HG03342 (cell line): ENCODE results near the gene NCKAP5.
A peak's percentile ranks its signal among the peaks of the same experiment; 100 is the strongest.

ENCODE experiments used
- ATAC-seq: cut with Tn5 transposase; IDR thresholded peaks from one replicate; pipeline ENCODE4 v1.9.1; 2021; ENCODE audit warnings: mild to moderate bottlenecking, moderate library complexity; ENCODE audit not compliant: unreplicated experiment

NCKAP5 gene

DNA sequence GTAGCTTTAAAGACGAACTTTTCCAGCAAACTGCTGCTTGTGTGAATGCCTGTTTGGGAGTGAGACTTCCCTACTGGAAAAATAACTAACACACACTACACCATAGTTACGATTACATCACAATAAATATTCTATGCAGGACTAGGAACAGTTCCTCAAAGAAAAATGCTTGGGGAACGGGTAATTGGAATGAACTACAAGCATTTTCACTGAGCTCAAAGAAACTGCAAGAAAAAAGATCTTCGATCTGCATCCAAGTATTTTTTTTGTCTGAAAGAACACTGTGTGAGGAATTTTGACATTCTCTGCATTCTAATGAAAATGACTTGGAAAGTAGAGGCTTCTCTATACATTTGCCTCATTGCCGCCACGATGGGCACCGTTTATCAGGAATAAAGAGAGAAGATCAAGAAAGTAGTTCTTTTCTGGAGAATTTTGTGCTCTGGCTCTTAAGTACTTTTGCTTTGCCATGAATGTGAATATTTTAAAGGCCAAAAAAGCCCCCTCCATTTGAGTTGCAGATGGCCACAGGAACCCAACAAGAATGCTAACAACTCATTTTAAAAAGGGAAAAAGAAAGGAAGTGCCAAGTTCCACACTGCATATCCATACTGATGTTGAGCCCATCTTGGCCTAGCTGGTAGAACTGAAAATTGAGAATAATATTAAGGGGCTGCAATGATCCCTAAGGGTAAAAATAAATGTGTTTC, 911.8 kb downstream of the NCKAP5 start:
- no peak for ATAC-seq

DNA sequence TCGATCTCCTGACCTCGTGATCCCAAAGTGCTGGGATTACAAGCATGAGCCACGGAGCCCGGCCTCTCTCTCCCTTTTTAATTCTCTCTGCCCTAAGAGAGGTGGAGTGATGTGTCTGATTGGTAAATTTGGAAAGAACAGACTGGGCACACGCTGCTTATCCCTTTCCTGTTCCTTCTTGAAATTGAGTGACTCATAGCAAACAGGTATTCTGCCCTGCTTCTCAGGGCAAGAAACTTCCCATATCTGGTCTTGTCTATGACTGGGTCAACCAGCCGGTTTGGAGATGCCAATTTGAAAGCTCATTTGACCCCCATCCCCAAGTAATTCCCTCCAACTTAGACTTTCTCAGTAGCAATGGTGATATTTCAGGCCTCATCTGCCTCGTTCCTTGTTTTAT, 913.3 kb downstream of the NCKAP5 start:
- no peak for ATAC-seq

DNA sequence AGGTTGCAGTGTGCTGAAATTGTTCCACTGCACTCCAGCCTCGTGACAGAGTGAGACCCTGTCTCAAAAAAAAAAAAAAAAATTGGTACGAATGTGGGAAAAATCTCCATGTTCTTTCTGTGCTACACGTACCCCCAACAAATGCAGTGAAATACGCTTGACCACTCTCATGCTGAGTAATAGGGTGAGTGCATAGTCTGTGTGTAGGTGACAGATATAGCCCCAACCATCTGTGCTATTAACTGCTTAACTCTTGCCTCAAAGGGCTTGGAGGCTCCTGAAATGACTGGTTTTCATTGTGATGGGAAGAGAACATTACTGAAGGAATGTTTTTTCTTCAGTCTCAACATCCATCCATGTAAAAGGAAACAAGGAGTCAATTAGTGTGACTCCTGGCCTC, 913.9 kb downstream of the NCKAP5 start:
- no peak for ATAC-seq

DNA sequence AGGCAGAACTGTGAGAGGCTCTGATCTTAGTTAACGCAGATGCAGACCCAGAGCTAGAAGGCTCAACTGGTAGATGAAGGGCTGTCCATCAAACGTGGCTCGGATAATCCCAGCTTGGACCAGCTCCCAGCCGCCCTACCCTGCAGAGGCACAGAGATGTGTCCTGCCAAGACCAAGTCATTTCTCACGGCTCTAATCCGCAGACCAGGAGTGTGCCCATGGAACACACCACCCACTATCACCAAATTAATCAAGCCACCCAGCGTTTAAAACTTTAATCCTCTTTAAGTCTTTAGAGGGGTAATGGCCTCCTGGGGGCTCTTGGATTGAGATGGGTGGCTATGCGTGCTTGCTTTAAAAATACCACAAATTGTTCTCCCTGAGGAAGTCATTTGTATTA, 915.8 kb downstream of the NCKAP5 start:
- no peak for ATAC-seq

DNA sequence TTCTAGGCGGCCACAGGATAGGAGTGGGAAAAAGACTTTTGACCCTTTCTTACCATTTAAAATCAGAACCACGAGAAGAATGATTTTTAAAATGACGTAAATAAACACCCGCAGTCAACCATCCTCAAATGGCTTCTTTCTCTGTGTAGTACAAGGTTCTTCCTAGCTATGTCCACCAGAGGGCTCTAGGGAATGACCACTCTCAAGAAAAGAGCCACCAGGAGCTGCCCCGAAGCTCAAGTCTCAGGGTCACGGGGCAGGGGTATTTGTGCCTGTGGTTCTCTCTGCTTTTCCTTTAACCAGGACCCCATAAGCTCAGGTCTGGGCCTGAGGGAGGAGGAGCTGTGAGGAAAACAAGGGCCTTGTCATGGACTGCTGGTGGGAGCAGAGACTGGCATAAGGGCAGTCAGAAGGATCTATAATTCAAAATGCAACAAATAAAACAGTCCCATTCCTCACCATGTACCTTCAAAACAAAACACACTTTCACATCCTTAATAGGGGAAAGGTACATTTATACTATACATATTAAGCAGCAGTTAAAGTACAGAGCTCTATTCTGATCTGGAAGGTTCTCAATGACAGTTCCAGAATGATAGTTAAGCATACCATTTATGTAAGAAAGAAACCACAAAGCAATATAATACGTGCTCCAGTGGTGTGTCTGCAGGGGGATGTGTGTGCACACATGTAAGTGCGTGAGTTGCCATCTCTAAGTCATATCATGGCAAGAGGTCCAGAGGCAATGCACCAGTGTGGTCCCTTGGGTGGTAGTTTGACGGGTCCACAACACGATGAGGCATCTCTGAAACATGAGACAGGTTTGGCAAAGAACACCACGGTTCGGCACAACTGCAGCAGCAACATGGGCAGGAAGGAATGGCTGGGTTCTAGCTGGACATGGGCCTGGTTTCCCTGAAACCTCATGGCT, 916.9 kb downstream of the NCKAP5 start:
- ATAC-seq: no peak

DNA sequence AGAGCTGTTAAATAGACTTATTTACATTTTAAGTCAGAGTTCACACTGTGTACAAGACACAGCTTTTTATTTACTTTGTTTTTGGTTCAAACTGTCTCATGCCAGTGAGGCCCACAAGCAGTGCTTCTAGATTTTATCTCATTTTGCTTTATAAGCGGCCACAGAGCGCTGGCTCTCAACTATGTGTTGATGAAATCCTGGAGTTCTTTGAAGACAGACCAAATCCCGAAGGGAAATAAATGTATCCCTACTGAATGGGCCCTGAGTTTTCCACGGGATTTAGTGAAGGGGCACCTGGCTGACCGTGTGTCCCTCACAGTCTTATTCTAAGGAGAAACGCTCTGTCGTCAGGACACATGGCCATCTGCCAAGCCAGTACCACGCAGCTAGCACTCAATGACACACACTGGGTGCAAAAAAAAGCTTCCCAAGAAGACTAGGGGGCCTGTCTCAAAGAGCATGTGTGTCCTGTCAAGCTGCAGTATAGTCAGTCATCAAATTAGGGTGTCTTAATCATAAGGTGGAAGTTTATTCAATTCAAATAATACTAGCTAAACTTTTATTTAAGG, 921.6 kb downstream of the NCKAP5 start:
- ATAC-seq: no peak

DNA sequence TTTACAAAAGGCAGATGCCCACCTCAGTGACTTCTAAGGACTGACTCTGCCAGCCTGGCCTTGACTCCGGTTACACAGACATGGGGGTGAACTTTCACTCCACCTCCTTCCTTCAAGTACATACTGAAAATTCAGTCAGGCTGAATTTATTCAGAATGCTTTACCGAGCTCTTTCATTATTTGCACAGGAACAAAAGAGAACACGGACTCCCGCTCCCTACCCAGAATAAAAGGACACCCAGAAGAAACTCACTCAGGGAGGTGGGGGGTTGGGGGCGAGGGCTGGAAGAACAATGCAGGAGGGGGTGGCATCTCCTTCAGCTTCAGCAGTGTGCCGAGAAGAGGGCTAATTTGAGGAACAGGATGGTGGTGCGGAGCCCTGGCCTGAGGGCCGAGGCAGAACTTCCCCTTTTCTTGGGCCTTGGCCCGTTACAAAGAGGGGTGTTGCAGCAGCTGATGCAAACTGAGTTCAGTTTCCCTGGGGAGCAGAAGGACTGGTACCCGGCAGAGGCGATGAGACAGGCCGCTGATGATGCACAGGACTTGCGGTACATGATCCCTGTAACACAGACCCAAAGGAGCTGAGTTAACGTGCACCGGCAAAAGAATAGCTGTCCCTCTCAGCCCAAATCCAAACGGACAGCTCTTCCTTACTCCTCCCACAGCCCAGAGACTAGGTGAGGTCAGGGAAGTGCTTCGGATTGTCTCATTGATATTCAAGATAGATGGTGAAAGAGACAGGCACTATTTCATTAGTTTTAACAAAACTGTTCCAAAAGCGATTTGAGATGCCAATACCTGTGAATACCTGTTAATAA, 922.3 kb downstream of the NCKAP5 start:
- ATAC-seq: peak; percentile 69

DNA sequence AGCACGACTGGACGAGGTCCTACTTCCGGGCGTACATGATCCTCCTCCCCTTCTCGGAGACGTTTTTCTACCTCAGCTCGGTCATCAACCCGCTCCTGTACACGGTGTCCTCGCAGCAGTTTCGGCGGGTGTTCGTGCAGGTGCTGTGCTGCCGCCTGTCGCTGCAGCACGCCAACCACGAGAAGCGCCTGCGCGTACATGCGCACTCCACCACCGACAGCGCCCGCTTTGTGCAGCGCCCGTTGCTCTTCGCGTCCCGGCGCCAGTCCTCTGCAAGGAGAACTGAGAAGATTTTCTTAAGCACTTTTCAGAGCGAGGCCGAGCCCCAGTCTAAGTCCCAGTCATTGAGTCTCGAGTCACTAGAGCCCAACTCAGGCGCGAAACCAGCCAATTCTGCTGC, 923.1 kb downstream of the NCKAP5 start:
- no peak for ATAC-seq

DNA sequence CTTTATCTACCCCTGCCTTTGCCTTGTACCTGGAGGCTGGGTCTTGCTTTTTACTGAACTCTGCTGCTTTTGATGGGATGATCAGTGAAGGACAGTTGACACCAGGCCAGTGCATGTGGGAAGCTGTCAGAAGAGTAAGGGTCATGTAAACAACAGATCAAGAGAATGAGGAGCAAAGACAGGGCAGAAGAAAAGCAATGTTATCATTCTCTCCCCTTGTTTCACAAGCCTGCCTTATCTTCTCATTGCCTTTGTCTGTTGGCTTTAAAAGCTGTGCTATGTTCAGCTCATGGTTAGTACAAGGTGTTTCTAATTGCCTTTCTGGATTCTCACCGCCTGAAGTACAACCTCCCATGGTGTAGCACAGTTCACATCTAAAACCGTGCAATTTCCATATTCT, 925.8 kb downstream of the NCKAP5 start:
- ATAC-seq: no peak

DNA sequence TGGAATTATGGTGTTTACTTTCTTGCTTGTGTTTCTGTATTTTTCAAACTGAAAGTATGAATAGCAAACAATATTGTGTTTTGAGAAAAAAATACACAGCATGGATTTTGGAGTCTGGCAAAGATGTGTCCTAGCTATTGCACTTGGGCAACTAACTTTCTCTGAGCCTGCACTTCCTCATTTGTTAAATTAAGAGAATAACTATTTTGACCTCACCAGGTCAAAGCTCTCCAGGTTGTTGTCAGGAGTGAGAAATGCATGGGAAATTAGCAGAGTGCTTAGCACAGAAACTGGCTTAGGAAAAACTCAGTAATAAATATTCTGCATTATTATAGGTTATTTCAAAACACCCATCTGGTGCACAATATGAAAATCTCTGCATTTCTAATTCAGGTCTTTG, 926.4 kb downstream of the NCKAP5 start:
- no peak for ATAC-seq

DNA sequence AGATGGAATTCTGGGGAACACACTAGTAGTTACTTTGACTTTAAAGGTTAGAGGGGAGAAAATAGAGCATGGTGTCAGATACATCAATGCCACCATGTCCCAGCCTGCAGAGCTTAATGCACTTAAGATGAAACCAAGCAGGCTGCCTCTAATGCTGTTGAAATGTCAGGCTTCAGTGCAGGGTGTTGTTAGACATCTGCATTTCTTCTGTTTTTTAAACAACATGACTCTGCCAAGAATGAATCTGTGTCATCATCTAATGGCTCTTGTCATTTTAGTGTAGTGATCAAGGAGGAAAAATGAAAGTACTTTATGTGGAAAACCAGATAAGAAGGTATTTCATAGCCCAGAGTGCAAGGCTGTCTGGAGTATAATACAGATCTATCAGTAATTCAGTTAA, 928.1 kb downstream of the NCKAP5 start:
- ATAC-seq: no peak

DNA sequence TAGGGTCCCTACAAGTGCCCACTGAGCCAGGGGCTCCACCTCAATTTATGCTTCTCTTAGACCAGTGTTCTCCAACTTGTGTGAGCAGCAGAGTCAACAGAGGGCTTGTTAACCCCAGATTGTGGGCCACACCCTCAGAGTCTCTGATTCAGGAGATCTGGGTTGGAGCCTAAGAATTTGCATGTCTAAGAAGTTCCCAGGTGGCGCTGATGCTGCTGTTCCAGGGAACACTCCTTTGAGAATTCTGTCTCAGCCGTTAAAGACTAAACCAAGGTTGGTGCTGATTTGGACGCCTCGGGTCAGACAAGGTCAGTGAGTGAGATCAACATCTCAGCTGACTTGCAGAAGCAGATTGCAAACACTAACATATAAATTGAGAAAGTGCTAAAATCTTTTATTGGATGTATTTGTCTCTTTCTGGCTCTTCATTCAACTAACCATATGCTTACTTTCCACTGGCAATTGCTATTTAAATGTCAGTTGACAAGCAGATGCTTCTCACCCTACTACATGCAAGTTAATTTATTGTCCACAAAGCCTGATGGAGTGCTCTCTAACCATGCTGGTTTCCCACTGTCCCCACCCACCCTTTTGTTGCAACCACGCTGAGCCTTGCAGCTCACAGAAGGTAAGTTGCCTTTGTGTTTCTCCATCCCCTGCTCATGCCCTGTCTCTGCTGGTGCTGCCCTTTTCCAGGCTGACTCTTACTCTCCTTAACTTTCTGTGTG, 929.8 kb downstream of the NCKAP5 start:
- no peak for ATAC-seq

DNA sequence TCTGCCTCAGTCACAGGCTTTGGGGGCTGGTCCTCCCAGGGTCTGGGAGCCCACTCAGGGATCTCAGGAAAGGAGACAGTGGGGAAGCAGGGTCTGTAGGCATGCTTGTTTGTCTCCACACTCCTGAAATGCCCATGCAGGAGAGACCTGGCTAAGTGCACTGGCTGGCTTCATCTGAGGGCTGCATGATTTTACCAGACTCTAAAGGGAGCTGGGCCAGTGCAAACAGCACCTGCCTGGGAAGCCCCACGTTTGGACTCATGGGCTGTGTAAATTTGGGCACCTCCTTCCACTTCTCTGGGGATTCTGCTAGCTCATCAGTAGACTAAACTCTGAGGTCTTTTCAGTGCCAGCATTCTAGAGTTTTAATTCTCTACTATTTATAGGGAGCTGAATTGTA, 931.9 kb downstream of the NCKAP5 start:
- no peak for ATAC-seq

DNA sequence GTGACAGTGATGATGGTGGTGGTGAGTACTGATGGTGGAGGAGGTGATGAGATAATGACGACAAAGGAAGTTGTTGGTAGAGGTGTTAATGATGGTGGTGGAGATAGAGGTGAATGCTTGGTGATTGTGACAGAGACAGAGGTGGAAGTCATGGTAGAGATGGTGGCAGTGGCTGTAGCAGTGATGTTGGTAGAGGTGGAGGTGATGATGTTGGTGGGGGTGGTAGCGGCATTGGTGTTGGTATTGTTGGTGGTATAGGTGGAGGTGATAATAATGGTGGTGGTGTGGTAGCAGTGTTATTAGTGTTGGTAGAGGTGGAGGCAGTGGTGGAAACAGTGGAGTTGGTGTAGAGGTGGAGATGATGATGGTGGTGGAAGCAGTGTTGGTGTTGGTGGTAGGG, 934.6 kb downstream of the NCKAP5 start:
- ATAC-seq: no peak

DNA sequence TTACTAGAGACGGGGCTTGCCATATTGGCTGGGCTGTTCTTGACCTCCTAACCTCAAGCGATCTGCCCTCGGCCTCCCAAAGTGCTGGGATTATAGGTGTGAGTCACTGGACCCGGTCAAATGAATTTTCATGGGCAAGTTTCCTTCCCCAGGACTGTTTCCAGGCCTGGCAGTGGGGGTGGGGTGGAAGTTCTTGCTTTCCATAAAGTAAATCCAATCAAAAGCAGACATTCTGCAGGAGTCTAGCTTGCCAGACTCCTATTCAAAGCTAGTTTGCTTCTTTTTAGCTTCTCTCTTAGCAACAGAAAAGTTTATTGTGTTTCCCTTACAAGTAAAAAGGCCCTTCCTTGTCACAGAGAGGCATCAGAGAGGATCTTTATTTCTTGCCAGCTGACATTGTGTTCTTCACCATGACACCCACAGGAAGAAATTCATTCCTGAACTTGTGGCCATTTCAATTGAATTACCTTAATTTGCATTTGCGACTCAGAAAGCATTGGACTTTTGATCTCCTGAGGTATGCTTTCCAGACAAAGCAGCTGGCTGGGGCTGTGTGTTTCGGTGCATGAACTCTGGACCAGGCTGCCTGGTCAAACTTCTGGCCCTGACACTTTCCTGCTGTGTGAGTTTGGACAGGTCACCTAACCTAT, 936.1 kb downstream of the NCKAP5 start:
- ATAC-seq: no peak

DNA sequence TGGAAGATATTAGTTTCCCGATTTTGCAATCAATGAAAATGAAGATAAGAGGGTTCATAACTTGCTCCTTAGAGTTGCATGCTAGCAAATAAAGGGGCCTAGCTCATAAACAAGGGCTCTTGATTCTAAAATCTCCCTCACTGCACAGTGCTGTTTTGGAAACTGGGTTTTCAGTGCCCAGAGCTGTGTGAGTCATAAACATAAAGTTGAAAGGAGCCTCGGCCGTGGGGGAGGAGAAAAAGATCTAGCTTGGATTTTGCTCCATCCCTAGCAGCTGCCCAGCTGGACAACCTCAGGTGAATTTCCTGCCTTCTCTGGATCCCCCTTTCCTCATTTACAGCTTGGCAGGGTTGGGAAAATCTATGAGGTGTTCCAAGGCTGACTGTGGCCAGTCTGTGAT, 940.7 kb downstream of the NCKAP5 start:
- no peak for ATAC-seq

DNA sequence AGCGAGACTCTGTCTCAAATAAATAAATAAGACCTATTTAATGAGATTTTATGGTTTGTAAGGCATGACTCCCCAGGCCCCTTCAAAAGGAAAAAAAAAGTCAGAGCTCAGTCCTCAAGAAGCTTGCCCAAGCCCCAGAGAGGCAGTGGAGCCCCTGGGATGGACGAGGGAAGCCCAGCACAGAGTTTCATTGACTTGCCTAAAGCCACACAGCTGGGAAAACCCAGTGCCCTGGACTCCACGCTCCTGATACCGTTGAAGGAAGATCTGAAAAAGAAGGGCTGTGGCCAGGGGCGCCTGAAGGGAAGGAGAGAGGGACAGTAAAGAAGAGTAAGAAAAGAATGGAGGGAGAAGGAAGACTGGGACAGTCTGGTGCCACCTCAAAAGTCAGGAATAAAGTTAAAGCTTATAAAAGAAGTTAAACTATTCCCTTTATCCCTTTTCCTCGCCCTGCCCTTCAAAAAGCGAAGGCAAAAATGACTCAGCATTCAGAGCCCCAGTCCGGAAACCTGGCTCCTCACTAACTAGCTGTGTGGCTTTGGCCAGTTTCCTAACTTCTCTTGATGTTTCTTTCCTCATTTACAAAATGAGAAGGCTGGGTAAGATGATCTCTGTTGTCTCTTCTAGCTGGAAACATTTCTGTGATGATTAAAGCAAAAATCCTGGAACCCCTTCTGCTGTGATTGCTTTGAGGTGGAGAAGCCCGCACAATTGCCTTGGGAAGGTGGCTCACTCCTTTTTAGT, 945.0 kb downstream of the NCKAP5 start:
- no peak for ATAC-seq
